Globus pallidus (tissue), 1 donor: ENCODE measurements around the gene KCNC1.

Experiments
- DNase-seq: peaks from one replicate; pipeline ENCODE4 v3.0.0-alpha.2; 2015; ENCODE audit warnings: low spot score

The KCNC1 gene

DNA sequence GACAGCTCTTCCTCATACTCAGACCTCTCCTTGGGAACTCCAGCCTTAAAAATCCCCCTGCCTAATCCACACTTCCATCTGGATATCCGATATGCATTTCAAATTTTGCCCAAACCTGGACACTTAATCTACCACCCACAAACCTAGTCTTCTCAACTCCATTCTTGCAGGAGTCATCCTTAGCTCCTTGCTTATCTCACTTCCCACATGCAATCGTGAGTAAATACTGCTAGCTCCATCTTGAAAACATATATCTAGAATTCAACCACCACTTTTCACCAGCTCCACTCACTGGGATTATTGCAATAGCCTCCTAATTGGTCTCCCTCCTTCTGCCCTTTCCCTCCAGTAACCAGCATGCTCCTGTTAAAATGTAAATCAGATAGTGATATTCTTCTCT lies 17.8 kb upstream of the KCNC1 start:
- DNase-seq = no peak

DNA sequence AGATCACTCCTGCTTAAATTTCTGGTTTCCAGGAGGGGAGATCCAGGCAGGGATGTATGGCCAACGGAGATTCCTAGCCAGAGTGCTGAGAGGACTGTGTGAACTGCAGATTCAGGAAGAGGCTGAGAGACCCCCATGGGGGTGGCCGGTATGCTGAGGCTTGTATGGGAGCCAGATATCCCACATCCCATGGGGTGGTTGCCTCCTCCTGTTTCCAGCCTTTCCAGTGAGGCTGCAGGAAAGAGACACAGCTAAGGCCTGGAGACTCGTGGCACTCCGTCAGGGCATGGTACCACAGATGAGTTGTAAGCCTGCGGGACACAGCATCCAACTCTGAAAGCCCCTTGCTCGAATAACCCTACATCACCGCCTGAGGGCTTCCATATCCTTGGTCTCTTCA lies 16.6 kb upstream of the KCNC1 start:
- DNase-seq = no peak

DNA sequence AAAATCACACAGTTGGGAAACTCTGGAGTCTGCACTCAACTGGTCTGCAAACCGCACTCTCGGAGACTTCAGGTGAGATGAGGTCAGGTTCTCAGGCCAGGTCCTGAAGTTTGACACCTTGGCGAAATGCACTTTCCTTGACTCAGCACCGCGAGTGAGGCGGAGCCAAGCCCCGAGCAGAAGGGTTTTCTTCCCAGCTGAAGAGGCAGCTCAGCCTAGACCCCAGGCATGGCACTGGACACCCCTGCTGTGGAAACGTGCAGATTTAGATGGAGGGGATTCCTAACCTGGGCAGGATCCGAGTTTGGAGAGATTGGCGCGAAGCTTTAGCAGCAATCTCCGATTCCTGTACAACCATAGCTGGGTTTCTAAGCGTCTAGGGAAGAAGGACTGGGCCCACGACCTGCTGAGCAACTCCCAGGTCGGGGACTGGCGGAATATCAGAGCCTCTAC lies 16.0 kb upstream of the KCNC1 start:
- no peak for DNase-seq

DNA sequence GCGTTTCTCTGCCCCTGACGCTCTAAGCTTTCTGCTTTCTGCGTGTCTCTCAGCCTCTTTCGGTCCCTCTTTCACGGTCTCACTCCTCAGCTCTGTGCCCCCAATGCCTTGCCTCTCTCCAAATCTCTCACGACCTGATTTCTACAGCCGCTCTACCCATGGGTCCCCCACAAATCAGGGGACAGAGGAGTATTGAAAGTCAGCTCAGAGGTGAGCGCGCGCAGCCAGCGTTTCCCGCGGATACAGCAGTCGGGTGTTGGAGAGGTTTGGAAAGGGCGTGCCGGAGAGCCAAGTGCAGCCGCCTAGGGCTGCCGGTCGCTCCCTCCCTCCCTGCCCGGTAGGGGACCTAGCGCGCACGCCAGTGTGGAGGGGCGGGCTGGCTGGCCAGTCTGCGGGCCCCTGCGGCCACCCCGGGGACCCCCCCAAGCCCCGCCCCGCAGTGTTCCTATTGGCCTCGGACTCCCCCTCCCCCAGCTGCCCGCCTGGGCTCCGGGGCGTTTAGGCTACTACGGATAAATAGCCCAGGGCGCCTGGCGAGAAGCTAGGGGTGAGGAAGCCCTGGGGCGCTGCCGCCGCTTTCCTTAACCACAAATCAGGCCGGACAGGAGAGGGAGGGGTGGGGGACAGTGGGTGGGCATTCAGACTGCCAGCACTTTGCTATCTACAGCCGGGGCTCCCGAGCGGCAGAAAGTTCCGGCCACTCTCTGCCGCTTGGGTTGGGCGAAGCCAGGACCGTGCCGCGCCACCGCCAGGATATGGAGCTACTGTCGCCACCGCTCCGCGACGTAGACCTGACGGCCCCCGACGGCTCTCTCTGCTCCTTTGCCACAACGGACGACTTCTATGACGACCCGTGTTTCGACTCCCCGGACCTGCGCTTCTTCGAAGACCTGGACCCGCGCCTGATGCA lies 15.3 kb upstream of the KCNC1 start, which contains the start of gene MYOD1:
TSS of gene MYOD1 (plus strand) at position 544 of the 910 bp plus-strand sequence. CDS start at position 756, 212 bp downstream.
- DNase-seq = no peak

DNA sequence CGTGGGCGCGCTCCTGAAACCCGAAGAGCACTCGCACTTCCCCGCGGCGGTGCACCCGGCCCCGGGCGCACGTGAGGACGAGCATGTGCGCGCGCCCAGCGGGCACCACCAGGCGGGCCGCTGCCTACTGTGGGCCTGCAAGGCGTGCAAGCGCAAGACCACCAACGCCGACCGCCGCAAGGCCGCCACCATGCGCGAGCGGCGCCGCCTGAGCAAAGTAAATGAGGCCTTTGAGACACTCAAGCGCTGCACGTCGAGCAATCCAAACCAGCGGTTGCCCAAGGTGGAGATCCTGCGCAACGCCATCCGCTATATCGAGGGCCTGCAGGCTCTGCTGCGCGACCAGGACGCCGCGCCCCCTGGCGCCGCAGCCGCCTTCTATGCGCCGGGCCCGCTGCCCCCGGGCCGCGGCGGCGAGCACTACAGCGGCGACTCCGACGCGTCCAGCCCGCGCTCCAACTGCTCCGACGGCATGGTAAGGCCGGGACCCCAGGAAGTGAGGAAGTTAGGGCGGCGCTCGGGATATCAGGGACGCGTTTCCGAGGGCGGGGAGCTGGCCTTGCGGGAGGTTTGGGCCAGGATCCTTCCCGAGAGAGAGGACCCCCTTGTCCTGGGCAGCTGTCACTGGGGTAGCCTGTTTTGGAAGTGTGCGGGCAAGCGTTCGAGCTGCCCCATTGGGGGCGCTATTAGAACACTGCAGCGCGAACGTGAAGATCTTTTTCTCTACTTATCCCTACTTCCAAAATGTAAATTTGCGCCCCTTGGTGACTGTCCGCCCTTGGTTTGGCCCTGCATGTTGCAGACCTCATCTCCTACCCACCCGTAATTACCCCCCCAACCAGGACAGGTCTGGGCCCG lies 14.4 kb upstream of the KCNC1 start:
- no peak for DNase-seq

DNA sequence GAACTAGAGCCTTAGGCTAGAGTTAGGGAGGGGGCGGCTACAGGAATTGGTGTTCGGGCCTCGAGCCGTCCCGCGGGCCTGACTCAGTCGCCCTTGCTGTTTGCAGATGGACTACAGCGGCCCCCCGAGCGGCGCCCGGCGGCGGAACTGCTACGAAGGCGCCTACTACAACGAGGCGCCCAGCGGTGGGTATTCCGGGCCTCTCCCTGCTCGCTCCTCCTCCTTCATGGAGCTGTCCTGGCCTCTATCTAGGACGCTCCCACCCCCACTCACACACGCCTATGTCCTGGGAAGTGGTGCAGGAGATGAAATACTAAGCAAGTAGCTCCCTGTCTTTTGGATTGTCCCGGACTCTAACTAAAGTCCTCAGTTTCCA lies 13.8 kb upstream of the KCNC1 start:
- DNase-seq = no peak

DNA sequence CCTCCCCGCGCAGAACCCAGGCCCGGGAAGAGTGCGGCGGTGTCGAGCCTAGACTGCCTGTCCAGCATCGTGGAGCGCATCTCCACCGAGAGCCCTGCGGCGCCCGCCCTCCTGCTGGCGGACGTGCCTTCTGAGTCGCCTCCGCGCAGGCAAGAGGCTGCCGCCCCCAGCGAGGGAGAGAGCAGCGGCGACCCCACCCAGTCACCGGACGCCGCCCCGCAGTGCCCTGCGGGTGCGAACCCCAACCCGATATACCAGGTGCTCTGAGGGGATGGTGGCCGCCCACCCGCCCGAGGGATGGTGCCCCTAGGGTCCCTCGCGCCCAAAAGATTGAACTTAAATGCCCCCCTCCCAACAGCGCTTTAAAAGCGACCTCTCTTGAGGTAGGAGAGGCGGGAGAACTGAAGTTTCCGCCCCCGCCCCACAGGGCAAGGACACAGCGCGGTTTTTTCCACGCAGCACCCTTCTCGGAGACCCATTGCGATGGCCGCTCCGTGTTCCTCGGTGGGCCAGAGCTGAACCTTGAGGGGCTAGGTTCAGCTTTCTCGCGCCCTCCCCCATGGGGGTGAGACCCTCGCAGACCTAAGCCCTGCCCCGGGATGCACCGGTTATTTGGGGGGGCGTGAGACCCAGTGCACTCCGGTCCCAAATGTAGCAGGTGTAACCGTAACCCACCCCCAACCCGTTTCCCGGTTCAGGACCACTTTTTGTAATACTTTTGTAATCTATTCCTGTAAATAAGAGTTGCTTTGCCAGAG lies 13.2 kb upstream of the KCNC1 start:
- no peak for DNase-seq

DNA sequence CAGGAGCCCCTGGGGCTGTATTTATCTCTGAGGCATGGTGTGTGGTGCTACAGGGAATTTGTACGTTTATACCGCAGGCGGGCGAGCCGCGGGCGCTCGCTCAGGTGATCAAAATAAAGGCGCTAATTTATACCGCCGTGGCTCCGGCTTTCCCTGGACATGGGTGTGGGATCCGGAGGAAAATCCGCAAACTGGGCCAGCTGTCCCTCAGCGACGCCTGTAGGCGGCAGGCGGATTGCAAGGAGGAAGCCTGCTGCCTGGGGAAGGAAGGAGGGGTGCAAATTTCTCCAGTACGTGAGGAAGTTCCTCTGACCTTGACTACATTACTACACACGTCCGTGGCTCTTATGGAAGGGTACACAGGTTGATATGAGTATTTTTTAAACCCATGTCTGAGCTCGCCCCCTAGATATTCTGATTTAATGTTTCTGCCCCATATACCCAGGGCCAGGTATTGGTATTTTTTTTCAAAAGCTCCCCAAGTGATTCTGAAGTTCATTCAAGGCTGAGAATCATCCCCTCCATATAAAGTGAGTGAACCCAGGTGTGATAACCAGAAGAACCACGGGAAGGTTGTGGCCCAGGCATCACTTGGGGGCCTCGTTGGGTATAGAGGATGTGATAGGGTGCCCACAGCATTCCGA lies 12.5 kb upstream of the KCNC1 start:
- DNase-seq = no peak

DNA sequence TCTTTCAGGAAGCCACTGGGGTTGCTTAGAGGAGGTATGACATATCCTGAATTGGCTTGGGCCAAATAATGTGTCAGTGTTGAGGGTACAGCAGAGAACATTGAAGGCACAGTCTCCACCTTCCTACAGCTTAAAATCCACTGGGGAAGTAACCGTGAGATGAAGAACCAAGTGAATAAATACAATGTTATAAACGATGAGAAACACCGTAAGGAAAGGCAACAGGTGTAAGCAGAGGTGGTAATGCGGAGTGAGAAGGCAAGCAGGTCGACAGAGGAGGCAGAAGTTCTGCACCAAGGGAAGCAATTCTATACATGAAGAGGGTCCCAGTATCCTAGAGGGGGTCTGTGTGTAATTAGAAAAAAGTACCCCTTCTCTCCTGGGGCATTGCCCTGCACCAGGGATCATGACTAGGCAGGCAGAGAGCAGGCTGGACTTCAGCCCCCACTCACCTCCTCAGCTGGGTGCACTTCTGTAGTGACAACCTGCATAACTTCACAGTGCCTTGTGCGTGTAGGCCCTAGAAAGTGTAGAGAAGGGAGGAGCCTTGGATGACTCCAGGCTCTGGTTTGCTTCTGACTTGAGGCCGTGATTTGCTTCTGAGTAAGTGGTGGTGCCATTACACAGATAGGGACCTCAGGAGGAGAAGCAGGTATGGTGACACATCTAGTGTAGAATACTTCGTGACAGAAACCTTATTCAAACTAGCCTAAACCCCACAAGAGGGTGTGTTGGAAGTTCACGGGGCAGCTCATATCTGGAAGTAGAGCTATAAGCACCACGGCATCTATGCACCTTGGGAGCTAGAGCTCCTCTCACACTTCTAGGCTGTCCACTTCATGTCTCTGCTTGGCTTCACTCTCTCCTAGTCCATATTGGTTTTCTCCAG lies 10.3 kb upstream of the KCNC1 start:
- DNase-seq = no peak

DNA sequence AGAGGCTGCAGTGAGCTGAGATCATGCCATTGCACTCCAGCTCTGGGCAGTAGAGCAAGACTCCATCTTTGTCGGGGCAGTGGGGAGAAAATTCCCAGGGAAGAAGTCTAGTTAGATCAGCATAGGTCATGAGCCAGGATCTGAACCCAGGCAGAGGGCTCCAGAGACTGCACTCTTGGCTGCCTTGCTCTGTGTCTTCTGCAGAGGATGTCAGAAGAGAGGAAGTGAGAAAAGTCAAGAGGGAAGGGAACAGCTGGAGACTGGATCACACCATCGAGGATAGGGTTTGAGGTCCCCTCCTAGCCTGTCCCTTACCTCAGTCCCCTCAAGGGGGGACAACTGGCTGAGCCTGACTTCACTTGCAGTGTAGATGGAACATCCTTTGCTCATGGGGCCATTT lies 9.4 kb upstream of the KCNC1 start:
- DNase-seq = no peak

DNA sequence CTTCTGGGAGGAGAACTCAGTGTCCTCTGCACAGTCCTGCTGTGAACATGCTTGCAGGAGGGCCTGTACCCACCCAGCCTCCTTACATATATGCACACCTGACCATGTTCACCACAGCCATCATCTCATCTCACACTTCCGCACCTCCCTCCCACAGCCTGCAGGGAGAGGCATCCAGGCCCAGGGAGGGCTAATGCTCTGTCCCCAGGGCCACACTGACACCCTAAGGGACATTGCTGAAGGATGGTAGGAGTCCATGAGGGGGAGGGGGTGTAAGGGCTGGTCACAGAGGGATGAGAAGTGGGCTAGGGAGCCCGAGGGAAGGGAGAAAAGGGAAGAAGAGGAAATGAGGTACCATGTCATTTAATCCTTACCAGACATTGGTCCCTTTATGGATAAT lies 4.4 kb upstream of the KCNC1 start:
- DNase-seq = no peak

DNA sequence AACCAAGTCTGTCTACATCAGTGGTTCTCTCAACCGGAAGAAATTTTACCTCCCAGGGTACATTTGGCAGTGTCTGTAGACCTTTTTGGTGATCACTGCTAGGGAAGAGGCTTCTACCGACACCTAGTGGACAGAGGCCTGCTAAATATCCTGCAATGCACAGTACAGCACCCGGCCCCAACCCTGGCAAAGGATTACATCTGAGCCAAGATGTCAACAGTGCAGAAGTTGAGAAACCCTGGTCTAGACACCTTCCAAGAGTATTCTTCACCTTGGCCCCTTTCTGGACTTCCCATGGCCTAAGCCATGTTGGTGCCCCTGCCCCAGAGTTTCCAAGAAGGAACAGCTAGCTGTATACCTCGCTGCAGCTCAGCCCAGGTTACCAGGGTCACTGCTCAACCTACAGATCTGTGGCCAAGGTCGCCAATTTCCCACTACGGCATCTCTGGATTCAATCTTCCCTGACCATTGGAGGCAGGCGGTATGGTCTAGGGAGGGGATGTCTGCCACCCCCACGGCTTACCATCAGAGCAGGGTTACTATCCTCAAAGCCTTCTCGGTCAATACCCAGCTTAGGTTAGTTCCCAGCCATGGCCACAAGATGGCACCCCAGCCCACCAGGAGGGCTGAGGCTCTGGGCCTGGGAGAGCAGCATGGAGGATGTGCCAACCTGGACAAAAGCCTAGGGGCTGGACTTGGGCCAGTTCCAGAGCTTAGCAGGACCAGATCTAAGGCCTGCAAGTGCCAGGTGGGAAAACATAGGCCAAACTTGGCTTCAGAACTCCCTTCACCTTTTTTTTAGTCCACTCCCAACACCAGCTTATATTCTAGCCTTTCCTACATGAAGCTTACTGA lies 3.7 kb upstream of the KCNC1 start:
- peak; percentile 74 for DNase-seq

DNA sequence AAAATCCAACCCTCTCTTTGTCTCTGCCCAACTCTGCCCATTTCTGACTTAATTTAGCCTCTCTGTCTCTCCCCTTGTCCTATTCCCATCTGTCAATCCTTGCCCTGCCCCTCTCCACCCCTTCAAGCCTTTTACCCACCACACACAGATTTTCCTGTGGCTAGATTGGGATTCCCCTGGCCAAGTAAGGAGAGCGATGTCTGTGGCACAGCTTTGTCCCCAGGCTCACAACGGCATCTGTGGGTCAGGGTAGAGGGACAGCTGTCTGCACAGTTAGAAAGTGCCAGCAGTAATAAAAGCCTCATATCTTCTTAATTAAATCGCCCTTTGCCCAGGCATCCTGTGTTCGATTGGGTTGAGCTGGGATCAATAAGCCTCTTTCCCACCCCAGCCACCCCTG lies 1.3 kb upstream of the KCNC1 start:
- DNase-seq = no peak

DNA sequence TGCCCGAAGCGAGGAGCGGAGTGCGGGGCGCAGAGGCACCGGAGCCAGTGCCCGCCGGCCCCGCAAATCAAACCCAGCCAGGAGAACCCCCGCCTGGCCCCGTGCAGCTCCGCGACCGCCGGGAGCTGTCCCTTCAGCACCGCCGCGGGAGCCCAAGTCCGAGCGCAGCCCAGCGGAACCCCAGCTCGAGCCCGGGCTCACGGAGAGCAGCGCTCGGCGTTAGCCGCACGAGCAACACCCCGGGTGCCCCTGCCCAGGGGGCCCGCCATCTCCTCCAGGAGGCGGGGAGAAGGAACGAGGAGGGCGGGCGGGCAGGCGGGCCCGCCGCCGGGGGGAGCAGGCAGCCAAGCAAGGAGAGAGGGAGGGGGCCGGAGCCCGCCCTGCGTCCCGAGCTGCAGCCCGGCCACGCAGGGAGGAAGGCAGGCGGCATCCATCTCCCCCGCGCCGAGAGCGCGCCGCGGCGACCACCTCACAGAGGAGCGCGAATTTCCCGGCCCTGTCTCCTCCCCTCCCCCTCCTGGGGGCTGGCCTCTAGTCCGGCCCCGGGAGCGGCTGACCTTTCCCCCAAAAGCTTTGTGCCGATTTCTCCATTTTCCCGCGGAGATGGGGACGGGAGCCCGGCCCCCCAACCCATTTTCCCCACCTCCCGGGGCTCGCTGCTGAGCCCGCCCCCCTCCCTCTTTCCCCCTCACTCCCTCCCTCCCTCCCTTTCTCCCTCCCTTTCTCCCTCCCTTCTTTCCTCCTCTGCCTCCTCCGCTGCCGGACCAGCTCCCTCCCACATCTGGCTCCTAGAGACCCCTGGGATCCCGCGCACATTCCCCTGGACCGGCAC lies 621 bp downstream of the KCNC1 start:
- peak; percentile 31 for DNase-seq

DNA sequence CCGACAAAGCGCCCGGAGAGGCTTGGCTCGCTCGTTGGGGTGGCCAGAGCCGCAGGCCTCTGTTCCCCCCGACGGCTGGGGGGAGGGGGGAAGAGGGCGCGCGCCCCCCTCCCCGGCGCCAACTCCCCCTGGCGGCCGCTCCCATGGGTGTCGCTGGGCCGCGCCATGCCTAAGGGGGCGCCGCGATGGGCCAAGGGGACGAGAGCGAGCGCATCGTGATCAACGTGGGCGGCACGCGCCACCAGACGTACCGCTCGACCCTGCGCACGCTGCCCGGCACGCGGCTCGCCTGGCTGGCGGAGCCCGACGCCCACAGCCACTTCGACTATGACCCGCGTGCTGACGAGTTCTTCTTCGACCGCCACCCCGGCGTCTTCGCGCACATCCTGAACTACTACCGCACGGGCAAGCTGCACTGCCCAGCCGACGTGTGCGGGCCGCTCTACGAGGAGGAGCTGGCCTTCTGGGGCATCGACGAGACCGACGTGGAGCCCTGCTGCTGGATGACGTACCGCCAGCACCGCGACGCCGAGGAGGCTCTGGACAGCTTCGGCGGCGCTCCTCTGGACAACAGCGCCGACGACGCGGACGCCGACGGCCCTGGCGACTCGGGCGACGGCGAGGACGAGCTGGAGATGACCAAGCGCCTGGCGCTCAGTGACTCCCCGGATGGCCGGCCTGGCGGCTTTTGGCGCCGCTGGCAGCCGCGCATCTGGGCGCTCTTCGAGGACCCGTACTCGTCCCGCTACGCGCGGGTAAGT lies 1.4 kb downstream of the KCNC1 start:
- no peak for DNase-seq

DNA sequence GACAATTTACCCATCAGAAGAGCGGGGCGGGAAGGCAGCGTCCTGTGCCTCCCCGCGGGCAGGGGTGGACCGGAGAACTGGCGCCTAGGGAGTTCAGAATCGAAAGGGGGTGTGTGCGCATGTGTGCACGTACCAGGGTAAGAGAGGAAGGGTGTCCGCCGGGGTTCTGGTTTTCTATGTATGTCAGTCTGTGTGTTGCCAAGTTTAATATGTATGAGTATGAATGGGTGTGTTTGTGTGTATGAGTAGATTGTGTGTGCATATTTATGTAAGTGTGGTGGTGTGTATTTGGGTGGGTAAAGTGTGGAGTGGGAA lies 2.0 kb downstream of the KCNC1 start:
- DNase-seq = no peak

DNA sequence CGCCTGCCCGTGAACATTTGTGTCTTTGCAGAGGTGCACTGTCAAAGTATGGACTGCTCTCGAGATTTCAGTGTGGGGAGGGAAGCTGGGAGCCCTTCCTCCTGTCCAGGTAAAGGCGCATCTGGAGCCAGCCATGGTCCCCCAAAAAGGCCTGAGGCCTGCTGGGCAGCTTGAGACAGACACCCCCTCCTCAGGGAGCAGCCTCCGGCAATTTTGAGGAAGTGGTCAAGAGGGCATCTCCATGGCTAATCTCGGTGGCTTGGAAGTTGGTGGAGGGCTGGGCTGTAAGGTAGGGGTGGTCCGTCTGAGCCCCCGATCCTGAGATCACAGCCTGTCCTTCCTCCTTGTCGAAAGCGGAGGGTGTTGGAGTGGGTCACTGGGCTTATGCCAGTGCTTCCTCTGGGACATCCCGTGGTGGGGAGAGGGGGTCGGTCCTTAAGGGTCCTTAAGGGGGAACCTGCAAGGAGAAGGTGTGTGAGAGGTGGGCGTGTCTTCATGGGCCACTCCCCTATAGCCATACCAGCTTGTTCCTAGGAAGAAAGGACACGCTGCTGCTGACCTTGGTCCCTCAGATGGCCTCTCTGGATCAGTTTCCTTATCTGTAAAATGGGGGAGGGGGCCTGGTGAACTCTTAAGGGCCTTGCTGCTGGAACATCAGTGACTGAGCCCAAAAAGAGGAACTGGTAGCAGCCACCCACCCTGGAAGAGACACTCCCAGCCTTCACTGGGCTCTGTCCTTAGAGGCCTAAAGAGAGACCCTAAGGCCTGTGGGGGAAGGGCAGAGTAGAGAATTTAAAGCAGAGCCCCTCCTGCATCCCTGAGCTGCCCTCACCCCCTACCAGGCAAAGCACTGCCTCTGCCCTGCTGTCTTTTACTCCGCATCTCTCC lies 2.6 kb downstream of the KCNC1 start:
- no peak for DNase-seq
